Liver (tissue), 9 donors: ENCODE data around the gene TERT. TPM values are rescaled to one million over a fixed set of nuclear protein-coding genes. Genes with fewer than 3 reads are reported as not detected.

Source experiments
- DNase-seq: peaks from one replicate; pipeline ENCODE4 v3.0.0-alpha.2; 2017; ENCODE audit warnings: low spot score
- H3K27ac ChIP-seq, 2 donors: one replicate each; pipeline ENCODE4 v1.7.0; 2013; ENCODE audit warnings: inconsistent platforms in 2 of 2, low read length in 2 of 2, control low read depth in 1 of 2, low read depth in 1 of 2, mild to moderate bottlenecking in 1 of 2
- H3K27me3 ChIP-seq, 4 donors: one replicate each; pipeline versions ENCODE4 v1.6.1 to v1.7.0; 2013; ENCODE audit warnings: low read length in 3 of 4, inconsistent platforms in 1 of 4, mild to moderate bottlenecking in 1 of 4, moderate library complexity in 1 of 4; ENCODE audit not compliant: control insufficient read depth in 4 of 4, insufficient read depth in 4 of 4
- H3K36me3 ChIP-seq, 4 donors: one replicate each; pipeline versions ENCODE4 v1.6.1 to v1.7.0; 2013; ENCODE audit warnings: low read length in 3 of 4, mild to moderate bottlenecking in 3 of 4, low read depth in 1 of 4, moderate library complexity in 1 of 4; ENCODE audit not compliant: control insufficient read depth in 4 of 4, insufficient read depth in 3 of 4
- H3K4me1 ChIP-seq, 4 donors: one replicate each; pipeline versions ENCODE4 v1.6.1 to v1.7.0; 2013; ENCODE audit warnings: low read length in 3 of 4, mild to moderate bottlenecking in 3 of 4, moderate library complexity in 1 of 4; ENCODE audit not compliant: control insufficient read depth in 4 of 4, insufficient read depth in 4 of 4
- H3K4me3 ChIP-seq, 3 donors: one replicate each; pipeline versions ENCODE4 v1.6.1 to v1.7.0; 2013; ENCODE audit warnings: low read length in 3 of 3, control low read depth in 1 of 3, low read depth in 1 of 3, mild to moderate bottlenecking in 1 of 3
- H3K9ac ChIP-seq, 2 donors: one replicate each; pipeline ENCODE4 v1.7.0; 2013; ENCODE audit warnings: low read length in 2 of 2, mild to moderate bottlenecking in 2 of 2, moderate library complexity in 2 of 2, control low read depth in 1 of 2, low read depth in 1 of 2
- H3K9me3 ChIP-seq, 4 donors: one replicate each; pipeline versions ENCODE4 v1.6.1 to v1.7.0; 2013; ENCODE audit warnings: low read length in 3 of 4; ENCODE audit not compliant: control insufficient read depth in 4 of 4
- EGR1 ChIP-seq, 2 donors: IDR thresholded peaks; 2 replicates each; pipeline ENCODE4 v1.6.1; 2016 to 2018; ENCODE audit warnings: antibody characterized with exemption in 2 of 2, low read depth in 2 of 2
- FOXA1 ChIP-seq: IDR thresholded peaks from 2 replicates; pipeline ENCODE4 v1.6.1; 2016; ENCODE audit warnings: antibody characterized with exemption
- FOXA2 ChIP-seq: IDR thresholded peaks from 2 replicates; pipeline ENCODE4 v1.6.1; 2016; ENCODE audit warnings: antibody characterized with exemption
- GABPA ChIP-seq, 2 donors: IDR thresholded peaks in 1 of 2; conservative IDR thresholded peaks in 1 of 2; 2 replicates each; pipeline ENCODE4 v1.6.1; 2016; ENCODE audit warnings: antibody characterized with exemption in 2 of 2, mild to moderate bottlenecking in 1 of 2, moderate library complexity in 1 of 2
- HNF4A ChIP-seq, 2 donors: conservative IDR thresholded peaks; 2 replicates each; pipeline ENCODE4 v1.6.1; 2016; ENCODE audit warnings: antibody characterized with exemption in 2 of 2, mild to moderate bottlenecking in 2 of 2
- HNF4G ChIP-seq: IDR thresholded peaks from 2 replicates; pipeline ENCODE4 v1.6.1; 2016; ENCODE audit warnings: antibody characterized with exemption
- JUND ChIP-seq, 2 donors: IDR thresholded peaks; 2 replicates each; pipeline ENCODE4 v1.6.1; 2016; ENCODE audit warnings: antibody characterized with exemption in 2 of 2
- NR2F2 ChIP-seq: IDR thresholded peaks from 2 replicates; pipeline ENCODE4 v1.6.1; 2016; ENCODE audit warnings: antibody characterized with exemption
- RAD21 ChIP-seq, 2 donors: IDR thresholded peaks; 2 replicates each; pipeline ENCODE4 v1.6.1; 2016; ENCODE audit warnings: antibody characterized with exemption in 2 of 2, mild to moderate bottlenecking in 2 of 2
- RXRA ChIP-seq, 2 donors: IDR thresholded peaks; 2 replicates each; pipeline ENCODE4 v1.6.1; 2017 to 2018; ENCODE audit warnings: antibody characterized with exemption in 2 of 2, mild to moderate bottlenecking in 1 of 2
- SP1 ChIP-seq: IDR thresholded peaks from 2 replicates; pipeline ENCODE4 v1.6.1; 2018; ENCODE audit warnings: antibody characterized with exemption, mild to moderate bottlenecking
- TAF1 ChIP-seq: conservative IDR thresholded peaks from 2 replicates; pipeline ENCODE4 v1.6.1; 2016; ENCODE audit warnings: antibody characterized with exemption, mild to moderate bottlenecking
- YY1 ChIP-seq: IDR thresholded peaks from 2 replicates; pipeline ENCODE4 v1.6.1; 2016; ENCODE audit warnings: antibody characterized with exemption, mild to moderate bottlenecking
- WGBS: extraction: QIAGEN DNeasy Blood & Tissue Kit; methylation state at CpG from one replicate; pipeline ENCODE4 v1.1.7; 2013; 5-methylcytosine and 5-hydroxymethylcytosine counted together
- polyA plus RNA-seq, 2 donors: library from polyadenylated mRNA; stranded (reverse) in 1 of 2; unstranded in 1 of 2; fragments of 200-250 nt in 1 of 2; fragments of >200 nt in 1 of 2; fragmentation: Nextera tagmentation in 1 of 2; extraction: Ambion mirVana in 1 of 2; gene quantifications; one replicate each; pipeline versions ENCODE4 v1.2.1 to v1.2.3, GENCODE V29; 2013 to 2015
- total RNA-seq, 2 donors: library from RNA; depleted of rRNA; stranded (reverse); fragments of >200 nt; gene quantifications; one replicate each; pipeline ENCODE4 v1.2.3, GENCODE V29; 2014
- TF ChIP-seq, protein P1 (sequence below): fragments of 150-350 bp; IDR thresholded peaks from 2 replicates; pipeline ENCODE4 v1.5.1; 2017; ENCODE audit warnings: improper control_type of control experiment, low read depth, low read length; ENCODE audit not compliant: missing input control
- TF ChIP-seq, protein P2 (sequence below): IDR thresholded peaks from 2 replicates; pipeline ENCODE4 v1.6.1; 2016; ENCODE audit warnings: antibody characterized with exemption, mild to moderate bottlenecking
- TF ChIP-seq, protein P3 (sequence below): IDR thresholded peaks from 2 replicates; pipeline ENCODE4 v1.6.1; 2016; ENCODE audit warnings: antibody characterized with exemption
- TF ChIP-seq, protein P4 (sequence below): IDR thresholded peaks from 2 replicates; pipeline ENCODE4 v1.6.1; 2016; ENCODE audit warnings: antibody characterized with exemption
- TF ChIP-seq, protein P5 (sequence below): IDR thresholded peaks from 2 replicates; pipeline ENCODE4 v1.6.1; 2016; ENCODE audit warnings: antibody characterized with exemption
- donor health status: healthy.
- donor health status: healthy.
- donor health status: healthy.
- donor health status: healthy.
- donor health status: healthy.

Gene TERT
- total and polyA plus RNA-seq, 4 donors: 0.14 TPM; not detected in 3

DNA sequence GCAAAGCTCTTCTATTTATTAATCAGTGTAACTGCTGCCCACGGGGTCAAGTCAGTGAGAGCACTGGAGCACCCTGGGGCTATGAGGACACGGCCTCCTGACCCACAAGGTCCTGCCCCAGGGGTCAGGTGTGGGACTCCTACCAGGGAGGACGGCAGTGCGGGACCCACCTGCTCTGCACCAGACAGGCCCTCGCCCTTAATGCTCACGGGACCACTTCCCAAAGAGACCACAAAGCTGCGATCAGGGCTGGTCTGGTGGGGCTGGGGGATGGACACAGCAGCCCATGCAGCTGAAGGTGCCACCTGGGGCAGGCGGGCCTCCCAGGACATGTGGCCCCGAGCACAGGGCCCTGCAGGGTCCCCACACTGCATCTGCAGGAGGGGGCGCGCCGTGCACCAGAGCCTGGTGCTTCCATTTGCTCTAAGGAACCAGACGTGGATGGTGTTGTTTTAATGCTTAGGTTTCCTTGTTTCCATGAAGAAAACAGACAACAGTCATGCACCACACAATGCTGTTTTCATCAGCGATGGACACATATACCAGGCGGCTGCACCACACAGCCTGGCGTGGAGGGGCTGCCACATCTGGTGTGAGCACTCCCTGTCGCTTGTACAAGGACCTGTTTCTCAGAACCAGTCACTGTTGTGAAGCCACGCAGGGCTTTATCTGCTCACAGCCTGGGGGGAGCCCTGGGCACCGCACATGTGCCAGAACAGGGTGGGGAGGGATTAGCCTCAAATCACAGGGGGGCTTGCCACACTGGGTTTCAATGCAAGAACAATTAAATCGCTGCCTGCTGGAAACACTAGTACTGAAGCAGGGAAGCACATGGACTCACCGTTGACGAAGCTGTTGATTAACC lies 27.4 kb upstream of the TERT start:
- Histone ChIP-seq H3K9ac (no peak overlapping the region), H3K27me3 (no peaks in the 10 kb centered on the region), H3K27ac (no peak overlapping the region), H3K9me3 (no peaks in the 10 kb centered on the region), H3K4me3 (no peak overlapping the region), H3K4me1 (no peaks in the 10 kb centered on the region), H3K36me3 (peaks cover 18 to 86% (median 39%) of the 10 kb centered on the region in 4 donors)
- no peak for TF ChIP-seq RXRA (IDR thresholded peaks at IDR 0.05)
- no peak for TF ChIP-seq FOXA1
- no peak for TF ChIP-seq FOXA2
- no peak for TF ChIP-seq EGR1 (IDR thresholded peaks at IDR 0.05; ENCODE audit: low read depth in 2 of 2)
- no peak for TF ChIP-seq RAD21 (IDR thresholded peaks at IDR 0.05)
- TF ChIP-seq, protein P1, sequence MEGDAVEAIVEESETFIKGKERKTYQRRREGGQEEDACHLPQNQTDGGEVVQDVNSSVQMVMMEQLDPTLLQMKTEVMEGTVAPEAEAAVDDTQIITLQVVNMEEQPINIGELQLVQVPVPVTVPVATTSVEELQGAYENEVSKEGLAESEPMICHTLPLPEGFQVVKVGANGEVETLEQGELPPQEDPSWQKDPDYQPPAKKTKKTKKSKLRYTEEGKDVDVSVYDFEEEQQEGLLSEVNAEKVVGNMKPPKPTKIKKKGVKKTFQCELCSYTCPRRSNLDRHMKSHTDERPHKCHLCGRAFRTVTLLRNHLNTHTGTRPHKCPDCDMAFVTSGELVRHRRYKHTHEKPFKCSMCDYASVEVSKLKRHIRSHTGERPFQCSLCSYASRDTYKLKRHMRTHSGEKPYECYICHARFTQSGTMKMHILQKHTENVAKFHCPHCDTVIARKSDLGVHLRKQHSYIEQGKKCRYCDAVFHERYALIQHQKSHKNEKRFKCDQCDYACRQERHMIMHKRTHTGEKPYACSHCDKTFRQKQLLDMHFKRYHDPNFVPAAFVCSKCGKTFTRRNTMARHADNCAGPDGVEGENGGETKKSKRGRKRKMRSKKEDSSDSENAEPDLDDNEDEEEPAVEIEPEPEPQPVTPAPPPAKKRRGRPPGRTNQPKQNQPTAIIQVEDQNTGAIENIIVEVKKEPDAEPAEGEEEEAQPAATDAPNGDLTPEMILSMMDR: no peak
- no peak for TF ChIP-seq JUND (IDR thresholded peaks at IDR 0.05)
- TF ChIP-seq SP1: no peak
- TF ChIP-seq, protein P2, sequence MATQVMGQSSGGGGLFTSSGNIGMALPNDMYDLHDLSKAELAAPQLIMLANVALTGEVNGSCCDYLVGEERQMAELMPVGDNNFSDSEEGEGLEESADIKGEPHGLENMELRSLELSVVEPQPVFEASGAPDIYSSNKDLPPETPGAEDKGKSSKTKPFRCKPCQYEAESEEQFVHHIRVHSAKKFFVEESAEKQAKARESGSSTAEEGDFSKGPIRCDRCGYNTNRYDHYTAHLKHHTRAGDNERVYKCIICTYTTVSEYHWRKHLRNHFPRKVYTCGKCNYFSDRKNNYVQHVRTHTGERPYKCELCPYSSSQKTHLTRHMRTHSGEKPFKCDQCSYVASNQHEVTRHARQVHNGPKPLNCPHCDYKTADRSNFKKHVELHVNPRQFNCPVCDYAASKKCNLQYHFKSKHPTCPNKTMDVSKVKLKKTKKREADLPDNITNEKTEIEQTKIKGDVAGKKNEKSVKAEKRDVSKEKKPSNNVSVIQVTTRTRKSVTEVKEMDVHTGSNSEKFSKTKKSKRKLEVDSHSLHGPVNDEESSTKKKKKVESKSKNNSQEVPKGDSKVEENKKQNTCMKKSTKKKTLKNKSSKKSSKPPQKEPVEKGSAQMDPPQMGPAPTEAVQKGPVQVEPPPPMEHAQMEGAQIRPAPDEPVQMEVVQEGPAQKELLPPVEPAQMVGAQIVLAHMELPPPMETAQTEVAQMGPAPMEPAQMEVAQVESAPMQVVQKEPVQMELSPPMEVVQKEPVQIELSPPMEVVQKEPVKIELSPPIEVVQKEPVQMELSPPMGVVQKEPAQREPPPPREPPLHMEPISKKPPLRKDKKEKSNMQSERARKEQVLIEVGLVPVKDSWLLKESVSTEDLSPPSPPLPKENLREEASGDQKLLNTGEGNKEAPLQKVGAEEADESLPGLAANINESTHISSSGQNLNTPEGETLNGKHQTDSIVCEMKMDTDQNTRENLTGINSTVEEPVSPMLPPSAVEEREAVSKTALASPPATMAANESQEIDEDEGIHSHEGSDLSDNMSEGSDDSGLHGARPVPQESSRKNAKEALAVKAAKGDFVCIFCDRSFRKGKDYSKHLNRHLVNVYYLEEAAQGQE: no peak
- no peak for TF ChIP-seq NR2F2
- TF ChIP-seq, protein P3, sequence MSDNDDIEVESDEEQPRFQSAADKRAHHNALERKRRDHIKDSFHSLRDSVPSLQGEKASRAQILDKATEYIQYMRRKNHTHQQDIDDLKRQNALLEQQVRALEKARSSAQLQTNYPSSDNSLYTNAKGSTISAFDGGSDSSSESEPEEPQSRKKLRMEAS: no peak
- no peak for TF ChIP-seq YY1
- TF ChIP-seq HNF4A (conservative IDR thresholded peaks at IDR 0.05): no peak
- TF ChIP-seq, protein P4, sequence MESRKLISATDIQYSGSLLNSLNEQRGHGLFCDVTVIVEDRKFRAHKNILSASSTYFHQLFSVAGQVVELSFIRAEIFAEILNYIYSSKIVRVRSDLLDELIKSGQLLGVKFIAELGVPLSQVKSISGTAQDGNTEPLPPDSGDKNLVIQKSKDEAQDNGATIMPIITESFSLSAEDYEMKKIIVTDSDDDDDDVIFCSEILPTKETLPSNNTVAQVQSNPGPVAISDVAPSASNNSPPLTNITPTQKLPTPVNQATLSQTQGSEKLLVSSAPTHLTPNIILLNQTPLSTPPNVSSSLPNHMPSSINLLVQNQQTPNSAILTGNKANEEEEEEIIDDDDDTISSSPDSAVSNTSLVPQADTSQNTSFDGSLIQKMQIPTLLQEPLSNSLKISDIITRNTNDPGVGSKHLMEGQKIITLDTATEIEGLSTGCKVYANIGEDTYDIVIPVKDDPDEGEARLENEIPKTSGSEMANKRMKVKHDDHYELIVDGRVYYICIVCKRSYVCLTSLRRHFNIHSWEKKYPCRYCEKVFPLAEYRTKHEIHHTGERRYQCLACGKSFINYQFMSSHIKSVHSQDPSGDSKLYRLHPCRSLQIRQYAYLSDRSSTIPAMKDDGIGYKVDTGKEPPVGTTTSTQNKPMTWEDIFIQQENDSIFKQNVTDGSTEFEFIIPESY: no peak
- no peak for TF ChIP-seq TAF1
- no peak for TF ChIP-seq HNF4G
- TF ChIP-seq, protein P5, sequence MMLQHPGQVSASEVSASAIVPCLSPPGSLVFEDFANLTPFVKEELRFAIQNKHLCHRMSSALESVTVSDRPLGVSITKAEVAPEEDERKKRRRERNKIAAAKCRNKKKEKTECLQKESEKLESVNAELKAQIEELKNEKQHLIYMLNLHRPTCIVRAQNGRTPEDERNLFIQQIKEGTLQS: no peak
- no peak for TF ChIP-seq GABPA (IDR thresholded peaks at IDR 0.05 in 1 of 2, conservative IDR thresholded peaks at IDR 0.05 in 1 of 2)
- 92% methylated on average over 22 of the region's 22 CpGs for WGBS
- no peak for DNase-seq
